ENCODE results near the gene LAMTOR2.
"Not testable (repeated sequence)": the region's sequence is repeated elsewhere in the genome, so short reads cannot be mapped to it uniquely, and the experiment has no call there.

Gene LAMTOR2

DNA sequence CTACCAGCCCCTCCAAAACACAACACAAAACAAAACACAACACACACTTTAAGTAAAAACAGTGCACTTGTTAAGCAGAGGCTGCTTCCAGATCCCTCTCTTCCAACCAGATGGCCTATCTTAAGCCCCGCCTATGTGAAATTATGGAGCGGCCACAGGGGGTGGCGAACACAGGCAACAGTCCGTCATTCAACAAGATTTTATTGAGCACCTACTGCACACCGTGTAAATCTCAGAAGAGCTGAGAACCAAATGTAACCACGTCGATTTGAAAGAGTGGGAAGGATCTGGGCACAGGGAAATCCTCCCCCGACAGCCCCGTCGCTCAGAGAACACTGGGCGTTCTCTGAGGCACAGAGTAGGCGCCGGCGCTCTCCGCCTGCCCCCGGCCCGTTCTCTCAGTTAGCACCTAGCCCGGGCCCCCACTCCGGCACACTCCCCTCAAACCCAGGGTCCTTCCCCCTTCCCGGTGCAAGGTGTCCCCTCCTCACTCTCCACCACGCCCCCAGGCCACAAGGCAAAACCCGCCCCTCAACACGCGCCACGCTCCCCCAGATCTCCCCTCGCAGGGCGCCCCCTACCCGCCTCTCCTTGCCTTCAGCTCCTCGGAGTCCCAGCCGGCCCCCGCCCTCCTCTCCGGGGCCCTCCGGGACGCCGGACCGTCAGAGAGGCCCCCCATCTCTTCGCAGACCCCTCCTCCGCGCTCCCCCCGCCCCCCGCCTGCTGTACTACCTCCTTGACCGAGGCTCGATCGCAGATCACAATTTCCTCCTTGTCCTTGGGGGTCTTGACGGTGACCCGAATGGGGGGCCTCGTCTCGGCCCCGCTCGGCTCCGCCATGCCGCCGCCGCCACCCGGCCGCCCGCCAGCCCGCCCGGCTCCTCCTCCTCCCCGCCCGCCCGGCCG is 1.5 kb upstream of the LAMTOR2 start:
- DNase-seq (ENCODE audit: low spot score) = peak; percentile 86

DNA sequence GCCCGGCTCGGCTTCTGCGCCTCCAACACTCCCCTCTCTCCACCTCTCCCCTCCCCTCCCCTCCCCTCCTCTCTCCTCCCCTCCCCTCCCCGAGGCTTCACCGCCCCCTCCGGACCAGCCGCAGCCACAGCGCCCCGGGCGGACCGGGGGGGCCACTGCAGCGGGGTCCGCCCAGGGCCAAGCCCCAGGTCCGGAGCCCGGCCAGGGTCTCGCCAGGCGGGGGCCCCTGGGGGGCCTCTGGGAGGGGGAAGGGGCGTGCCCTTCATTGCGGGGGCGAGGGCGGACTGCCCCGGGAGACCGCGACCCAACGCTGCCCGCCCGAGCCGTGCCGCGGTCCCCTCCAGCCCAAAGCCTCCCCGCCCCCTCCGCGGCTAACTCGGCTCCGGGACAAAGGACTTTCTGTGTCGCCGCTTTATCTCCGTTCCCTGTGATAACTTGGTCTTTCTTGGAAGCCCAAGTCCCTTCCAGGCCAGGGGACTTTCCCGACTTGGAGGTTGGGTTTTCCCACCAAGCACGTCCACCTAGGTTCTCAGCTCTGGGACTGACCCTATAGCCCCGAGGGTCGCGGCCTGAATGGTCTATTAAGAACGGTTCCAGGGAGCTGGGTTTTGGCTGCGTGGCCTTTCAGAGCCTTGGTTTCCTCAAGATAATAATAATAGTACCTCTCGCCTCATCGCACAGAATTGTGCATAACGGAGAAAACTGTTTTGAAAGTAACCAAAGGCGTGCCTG is 648 bp upstream of the LAMTOR2 start, which contains the start of gene UBQLN4:
TSS of gene UBQLN4 (minus strand) at position 31 of the 732 bp plus-strand sequence. CDS start 97 bp downstream, outside the sequence.
- peak; percentile 84 for DNase-seq (ENCODE audit: low spot score)

GRCh38 chr1:156055281-156056048 is 883 bp downstream of the LAMTOR2 start:
- peak; percentile 37 for DNase-seq (ENCODE audit: low spot score)

DNA sequence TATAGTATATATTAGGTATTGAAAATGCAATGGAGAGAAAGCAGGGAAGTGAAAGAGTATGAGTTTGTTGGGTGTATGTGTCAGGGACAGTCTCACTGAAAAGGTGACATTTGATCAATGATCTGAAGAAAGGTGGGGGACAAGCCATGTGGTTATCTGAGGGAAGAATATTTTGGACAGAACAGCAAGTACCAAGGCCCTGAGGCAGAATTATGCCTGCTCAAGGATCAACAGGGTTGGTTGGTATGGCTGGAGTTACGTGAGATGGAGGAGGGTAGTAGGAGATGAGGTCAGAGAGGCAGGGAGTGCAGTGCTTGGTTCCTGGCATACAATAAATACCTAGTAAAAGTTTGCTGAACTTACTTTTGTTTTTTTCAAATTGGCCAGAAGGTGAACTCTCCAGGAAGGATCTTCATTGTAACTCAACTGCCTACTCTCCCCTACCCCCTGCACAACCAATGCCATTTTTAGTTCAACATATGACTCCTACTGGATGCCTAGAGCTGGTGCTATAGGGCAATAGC is 1.8 kb downstream of the LAMTOR2 start:
- DNase-seq (ENCODE audit: low spot score) = no peak

- DNase-seq (ENCODE audit: low spot score) = no peak
These were observed 6.5 kb downstream of the LAMTOR2 start, which contains the start of gene RAB25 for GRCh38 chr1:156060937-156061636. TSS of gene RAB25 (plus strand) at chr1:156061160. CDS start at chr1:156061401, 241 bp downstream.

- no peak for DNase-seq (ENCODE audit: low spot score)
These were observed 7.6 kb downstream of the LAMTOR2 start for GRCh38 chr1:156062189-156062588.

DNA sequence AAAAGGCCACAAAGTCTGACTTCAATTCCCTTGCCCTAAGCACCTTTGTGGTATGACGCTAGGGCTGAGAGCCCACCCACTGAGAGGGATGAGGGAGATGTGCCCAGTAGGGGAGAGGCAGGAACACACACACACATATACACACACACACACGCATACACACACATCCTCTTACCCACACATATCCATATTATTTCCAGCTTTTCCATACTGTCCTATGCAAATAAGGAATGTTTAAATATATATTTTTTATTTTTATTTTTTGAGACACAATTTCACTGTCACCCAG is 9.4 kb downstream of the LAMTOR2 start:
- no peak for DNase-seq (ENCODE audit: low spot score)

GRCh38 chr1:156064615-156065014 is 10.0 kb downstream of the LAMTOR2 start:
- no peak for DNase-seq (ENCODE audit: low spot score)

GRCh38 chr1:156065212-156065611 is 10.6 kb downstream of the LAMTOR2 start:
- no peak for DNase-seq (ENCODE audit: low spot score)

DNA sequence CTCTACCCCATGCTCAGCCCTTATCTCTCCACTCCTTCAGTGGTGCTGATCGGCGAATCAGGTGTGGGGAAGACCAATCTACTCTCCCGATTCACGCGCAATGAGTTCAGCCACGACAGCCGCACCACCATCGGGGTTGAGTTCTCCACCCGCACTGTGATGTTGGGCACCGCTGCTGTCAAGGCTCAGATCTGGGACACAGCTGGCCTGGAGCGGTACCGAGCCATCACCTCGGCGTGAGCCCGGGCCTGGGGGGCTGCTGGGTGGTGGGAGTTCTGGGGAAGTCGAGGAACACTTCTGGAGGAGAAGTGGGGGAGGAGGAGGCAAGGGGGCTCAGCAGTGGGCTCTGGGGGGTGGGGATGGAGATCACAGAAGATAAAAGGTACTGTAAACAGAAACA is 11.3 kb downstream of the LAMTOR2 start:
- no peak for DNase-seq (ENCODE audit: low spot score)

DNA sequence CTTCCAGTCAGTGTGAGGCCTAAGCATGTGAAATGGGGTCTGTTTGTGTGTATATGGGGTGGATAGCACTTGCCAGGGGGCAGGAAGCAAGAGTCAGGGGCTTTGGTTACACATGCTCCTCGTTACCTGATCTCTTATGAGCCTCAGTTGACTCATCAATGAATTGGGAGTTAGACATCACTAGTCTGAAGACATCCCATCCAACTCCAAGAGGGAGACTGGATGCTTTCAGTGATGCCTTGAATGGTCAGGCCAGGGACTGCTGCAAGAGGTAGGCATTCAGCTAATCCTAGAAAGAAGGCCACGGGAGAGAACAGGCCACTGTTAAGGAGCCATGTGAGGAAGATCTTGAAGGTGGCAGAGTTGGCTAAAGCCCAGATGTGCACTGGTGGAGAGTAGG is 12.7 kb downstream of the LAMTOR2 start:
- DNase-seq (ENCODE audit: low spot score) = no peak

DNA sequence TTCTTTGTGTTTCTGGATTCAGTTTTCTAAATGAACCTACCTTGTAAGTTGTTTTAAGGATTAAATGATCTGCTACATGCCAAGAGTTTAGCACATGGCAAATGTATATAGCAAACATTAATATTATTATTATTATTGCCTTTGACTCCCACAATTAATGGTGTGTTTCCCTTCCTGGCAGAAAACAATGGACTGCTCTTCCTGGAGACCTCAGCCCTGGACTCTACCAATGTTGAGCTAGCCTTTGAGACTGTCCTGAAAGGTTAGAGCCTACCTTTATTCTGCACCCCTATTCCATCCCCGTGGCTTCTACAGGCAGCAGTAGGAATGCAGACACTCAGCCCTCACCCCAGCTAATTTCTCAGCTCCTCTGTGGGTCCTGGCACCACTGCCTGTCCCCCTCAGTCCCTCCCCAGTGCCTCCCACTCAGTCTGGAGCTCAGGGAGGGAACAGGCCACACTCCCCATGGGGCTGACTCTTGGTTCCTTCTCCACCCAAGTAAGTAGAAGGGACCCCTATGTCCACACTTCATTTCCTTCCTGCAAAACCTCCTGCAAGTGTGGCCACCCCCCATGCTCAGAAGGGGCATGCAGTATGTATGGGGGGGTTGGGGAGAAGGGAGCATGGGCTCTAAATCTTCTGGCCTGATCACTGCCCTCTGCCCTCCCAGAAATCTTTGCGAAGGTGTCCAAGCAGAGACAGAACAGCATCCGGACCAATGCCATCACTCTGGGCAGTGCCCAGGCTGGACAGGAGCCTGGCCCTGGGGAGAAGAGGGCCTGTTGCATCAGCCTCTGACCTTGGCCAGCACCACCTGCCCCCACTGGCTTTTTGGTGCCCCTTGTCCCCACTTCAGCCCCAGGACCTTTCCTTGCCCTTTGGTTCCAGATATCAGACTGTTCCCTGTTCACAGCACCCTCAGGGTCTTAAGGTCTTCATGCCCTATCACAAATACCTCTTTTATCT is 15.2 kb downstream of the LAMTOR2 start:
- no peak for DNase-seq (ENCODE audit: low spot score)

GRCh38 chr1:156070548-156070947 is 16.0 kb downstream of the LAMTOR2 start:
- DNase-seq (ENCODE audit: low spot score) = no peak

- DNase-seq (ENCODE audit: low spot score) = not testable (repeated sequence)
These were observed 16.8 kb downstream of the LAMTOR2 start for GRCh38 chr1:156071332-156071816.

DNA sequence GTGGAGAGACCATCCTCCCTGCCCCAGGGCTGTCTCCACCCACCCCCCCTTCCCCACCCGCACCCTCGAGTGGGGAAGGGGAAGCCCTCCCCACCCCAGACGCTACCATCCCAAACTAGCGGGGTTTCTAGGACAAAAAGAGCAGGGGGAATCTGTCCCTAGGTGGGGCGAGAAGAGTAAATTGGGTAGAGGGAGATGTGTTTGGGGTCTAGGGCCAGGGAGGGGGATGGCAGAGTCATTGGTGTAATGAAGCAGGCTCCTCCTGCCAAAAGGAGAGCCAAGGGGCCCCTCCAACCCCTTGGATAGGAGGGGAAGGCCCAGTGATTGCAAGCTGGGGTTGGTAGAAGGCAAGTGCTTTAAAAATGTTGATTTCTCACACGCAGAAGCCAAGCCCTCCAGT is 17.7 kb downstream of the LAMTOR2 start:
- DNase-seq (ENCODE audit: low spot score) = no peak

DNA sequence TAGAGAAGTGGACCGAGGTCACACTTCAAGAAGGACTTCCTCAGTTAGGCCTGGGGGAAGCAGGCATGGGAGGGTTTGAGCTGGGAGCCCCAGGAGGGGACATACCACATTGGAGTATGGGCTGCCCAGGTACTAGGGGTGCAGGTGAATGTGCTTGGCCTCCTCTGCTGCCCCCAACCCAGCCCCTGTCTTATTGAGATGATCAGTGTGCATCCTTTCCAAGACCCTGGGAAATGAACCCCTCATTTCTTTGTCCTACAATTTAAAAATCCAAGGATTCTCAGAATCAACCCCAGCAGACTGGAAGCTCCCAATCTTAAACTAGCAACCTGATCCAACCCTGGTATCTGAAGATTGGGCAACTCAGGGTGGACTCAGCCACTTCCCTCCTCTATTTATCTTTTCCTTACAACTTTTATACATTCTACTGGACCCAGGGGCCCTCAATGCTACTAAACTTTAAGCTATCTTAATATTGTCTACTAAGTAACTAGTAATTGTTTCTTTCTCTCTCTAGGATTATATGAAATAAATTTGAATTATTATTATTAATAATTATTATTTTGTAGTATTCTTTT is 18.6 kb downstream of the LAMTOR2 start:
- DNase-seq (ENCODE audit: low spot score) = no peak

GRCh38 chr1:156073740-156074139 is 19.2 kb downstream of the LAMTOR2 start:
- no peak for DNase-seq (ENCODE audit: low spot score)

DNA sequence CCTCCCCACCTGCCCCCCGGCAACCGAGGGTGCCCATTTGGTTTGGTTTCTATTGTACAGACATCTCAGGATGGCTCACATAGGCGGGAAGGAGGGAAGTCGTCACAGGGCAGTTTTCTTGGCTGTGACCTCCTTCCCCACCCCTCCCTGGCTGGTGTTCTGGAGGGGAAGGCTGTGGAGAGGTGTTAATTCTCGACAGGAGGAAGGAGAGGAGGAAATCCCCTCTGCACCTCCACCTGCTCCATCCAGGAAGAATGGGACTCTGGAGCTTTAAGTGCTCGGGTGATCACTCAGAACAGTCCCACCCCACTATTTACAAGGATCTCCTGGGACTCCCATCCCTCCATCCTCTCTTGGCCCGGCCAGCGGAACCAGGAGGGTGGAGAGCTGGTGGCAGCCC is 20.1 kb downstream of the LAMTOR2 start:
- no peak for DNase-seq (ENCODE audit: low spot score)

- no peak for DNase-seq (ENCODE audit: low spot score)
These were observed 20.6 kb downstream of the LAMTOR2 start for GRCh38 chr1:156075162-156075561.

DNA sequence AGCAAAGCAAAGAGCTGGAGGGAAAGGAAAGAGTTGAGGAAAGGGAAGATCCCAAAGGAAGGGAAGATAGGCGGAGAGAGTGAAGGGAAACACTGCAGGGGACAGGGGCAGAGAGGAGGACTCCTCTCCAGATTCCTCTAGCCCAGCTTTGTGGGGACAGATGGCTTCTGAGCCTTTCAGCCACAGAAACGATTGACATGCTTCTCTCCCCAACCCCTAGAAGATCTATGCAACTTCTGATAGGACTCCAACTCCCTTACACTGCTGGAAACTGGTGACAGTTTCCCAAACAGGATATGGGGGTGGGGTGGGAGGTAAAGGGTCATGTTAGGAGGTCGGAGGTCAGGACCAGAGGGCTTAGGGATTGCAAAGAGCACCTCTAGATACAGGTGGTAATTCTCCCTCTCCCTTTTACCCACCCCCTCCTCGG is 21.2 kb downstream of the LAMTOR2 start:
- DNase-seq (ENCODE audit: low spot score) = no peak

Measured in RKO (cell line).